Glomerular visceral epithelial cell (primary cell): ENCODE measurements around the gene LCN2.
A peak's percentile ranks its signal among the peaks of the same experiment; 100 is the strongest.
"Not testable (repeated sequence)": the region's sequence is repeated elsewhere in the genome, so short reads cannot be mapped to it uniquely, and the experiment has no call there.

Experiments
- DNase-seq: peaks from one replicate; pipeline ENCODE4 v3.0.0-alpha.2; 2016; ENCODE audit errors: extremely low spot score

The LCN2 gene

DNA sequence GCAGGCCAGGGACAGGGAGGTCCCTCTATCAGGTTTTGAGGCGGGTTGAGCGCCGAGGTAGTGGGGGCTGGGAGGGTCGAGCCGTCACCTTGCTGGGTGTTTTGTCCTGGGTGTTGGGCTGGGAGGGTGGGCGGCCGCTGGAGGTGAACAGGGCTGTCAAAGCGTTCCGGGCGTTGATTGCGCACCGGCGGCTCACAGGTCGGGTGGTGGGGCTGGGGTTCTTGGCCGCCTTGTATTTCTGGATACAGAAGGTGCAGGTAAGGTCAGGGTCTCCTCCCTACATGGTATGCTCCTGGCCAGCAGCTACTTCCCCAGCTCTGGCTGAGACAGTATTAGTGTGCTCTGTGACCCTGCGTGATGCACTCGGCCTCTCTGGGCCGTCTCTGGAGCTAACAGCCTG is 16.9 kb downstream of the LCN2 start:
- DNase-seq: no peak

DNA sequence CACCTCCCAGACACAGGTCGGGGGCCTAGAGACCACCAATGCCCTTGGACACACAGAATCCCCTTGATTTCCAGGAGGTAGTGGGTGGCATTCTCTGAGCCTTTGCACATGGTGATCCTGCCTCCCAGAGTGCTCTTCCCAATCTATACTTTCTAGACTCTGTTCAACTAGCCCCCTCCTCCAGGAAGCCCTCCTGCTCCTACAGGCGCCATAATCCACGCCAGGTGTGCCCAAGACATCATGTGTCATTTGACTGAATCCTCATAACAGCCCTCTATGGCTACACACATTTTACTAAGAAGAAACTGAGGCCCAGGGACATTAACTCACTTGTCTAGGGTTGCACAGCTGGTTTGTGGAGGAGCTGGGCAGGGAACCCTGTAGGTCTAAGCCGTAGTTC is 18.0 kb downstream of the LCN2 start:
- no peak for DNase-seq

DNA sequence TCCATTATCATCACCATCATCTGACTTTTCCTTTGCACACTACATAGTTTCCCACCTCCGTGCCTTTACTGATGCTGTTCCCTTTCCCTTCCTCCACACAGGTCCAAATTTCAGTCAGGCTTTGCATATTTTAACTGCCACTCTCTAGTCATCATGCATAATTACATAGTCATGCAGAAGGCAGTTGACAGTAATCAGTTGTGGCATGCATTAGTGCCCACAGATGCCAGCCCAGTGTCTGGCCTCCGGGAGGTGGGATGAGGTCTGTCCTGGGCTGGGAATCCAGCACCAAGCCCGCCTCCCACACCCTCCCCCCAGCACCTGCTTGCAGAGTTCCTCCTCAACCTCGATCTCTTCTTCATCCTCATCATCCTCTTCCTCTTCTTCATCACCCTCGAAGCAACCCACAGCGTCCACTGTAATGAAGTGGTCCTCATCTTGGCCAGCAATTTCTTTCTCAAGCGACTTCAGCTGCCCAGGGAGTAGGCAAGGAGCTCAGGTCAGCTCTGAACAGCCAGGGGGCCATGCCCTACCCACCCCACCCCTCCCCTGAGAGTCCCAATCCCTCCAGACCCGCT is 19.6 kb downstream of the LCN2 start:
- DNase-seq: no peak

DNA sequence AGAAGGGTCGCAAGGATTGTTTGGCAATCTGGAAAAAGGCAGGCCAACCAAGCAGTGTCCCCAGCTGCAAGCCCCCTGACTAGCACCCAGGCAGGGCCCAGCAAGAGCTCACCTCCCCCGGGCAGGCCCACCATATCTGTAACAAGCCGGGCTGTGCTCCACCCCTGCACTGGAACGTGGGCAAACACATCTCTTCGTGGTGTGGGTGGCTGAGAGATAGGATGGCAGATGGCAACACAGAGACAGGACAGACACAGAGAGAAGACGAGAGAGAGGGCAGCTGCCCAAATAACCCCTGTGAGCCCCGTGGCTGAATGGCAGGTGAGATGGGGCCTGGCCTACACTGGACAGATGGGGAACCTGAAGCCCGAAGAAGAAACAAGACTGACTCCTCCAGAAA is 20.2 kb downstream of the LCN2 start:
- DNase-seq: no peak

DNA sequence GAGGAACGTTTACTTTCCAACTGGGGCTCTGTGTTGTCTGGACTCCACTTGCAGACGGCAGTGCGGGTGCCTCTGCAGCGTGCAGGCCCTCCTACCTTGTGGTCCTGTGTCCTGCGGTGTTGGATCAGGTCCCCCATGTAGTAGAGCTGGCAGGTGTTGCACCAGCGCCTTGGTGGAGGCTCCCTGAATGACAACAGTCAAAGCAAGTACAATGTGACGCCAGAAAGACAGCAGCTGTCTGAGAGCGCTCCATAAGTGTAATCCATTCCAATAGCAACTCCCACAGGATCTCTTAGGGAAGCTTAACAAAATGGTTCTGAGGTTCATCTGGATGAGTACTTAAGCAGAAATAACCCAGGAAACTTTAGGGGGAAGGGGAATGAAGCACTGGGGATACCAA is 20.7 kb downstream of the LCN2 start:
- no peak for DNase-seq

DNA sequence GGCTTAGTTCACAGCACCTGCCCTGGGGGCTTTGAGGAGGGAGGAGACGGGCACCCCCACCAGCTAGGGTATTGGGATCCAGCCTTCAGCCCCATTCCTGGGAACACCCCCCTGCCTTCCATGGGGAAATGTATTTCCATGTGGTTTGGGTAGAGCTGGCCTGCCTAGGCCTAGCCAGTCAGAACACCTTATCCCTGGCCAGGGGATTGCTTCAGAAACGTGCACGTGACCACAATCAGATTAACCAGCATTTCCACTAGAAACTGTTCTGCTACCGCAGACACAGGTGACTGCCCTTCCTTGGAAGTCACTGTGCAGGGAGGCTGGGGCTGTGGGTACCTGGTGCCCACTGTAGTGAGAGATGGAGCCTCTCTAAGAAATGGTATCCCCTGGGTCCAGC is 24.8 kb downstream of the LCN2 start:
- DNase-seq: no peak

DNA sequence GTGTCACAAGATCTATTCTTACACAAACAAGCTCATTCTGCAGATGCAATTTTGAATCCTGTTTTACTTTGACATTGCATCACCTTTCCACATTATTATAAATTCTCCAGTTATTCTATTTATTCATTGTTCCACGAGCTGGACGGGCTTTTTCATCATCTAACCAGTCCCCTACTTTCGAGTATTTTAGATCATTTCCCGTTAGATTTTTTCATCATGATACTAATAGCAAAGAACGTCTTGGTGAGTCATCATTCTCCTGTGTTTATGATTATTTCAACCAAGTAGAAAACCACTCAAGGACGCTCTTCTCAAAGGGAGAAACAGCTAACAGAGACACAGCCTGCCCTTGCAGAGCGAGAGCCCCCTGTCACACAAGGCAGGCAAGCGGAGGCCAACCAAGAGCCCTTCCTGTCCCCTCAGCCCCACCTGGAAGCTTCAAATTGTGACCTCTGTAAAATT is 25.9 kb downstream of the LCN2 start:
- no peak for DNase-seq

DNA sequence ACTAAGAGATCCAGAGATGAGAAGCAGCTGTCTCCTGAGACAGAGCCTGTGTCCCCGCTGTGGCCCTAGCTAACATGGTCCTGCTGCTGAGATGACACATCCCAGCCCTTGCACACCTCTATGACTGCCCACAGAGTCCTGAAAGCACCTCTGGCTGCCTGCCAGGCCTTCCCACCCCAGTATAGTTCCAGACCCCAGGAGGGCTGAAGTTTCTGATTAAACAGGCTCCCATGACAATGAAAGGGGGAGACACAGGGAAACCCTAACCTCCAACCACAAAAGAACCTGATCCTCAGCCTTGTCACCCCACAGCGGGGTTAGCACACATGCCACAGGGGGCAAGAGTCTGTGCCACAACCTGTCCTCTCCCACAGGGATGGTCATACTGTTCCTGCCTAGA is 26.5 kb downstream of the LCN2 start:
- peak; percentile 53 for DNase-seq

DNA sequence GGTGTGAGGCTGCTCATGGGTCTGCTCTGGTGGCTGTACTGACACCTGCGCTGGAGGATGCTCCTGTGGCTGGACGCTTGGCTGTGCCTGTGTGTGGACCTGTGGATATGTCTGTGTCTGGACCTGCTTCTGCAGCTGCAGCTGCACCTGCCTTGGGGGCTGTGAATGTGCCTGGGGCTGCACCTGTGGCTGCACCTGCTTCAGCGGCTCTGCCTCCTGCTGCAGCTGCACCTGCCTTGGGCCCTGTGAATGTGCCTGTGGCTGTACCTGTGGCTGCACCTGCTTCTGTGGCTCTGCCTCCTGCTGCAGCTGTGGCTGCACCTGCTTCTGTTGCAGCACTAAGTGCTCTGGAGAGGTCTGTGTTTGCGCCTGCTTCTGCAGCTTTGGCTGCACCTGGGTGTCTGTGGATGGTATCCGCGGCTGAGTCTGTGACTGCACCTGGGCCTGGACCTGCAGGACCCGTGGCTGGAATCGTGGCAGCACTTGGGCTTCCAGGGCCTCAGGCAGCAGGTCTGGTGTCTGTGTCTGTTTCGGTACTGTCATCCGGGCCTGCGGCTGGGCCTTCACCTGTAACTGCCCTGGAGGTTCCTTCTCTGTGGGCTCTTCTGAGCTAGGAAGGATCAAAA is 29.7 kb downstream of the LCN2 start:
- no peak for DNase-seq

DNA sequence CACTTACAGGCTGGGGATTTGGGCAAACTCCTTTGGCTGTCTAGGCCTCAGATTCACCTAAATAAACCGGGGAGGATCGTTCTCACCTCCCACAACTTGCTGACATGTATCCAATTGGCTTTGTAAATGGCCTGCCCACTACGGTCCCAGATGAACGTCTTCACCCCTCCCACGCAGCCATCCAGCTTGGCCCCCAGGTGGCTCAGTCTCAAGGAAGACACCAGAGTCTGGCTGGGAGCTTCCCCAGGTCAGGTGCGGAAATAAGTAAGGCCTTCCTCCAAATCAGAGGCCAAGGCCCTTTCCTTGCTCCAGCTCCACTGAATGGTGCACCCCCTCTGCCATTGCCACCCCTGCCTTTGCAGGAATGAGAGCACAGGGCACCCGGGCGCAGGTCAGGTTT is 30.7 kb downstream of the LCN2 start:
- DNase-seq: no peak

DNA sequence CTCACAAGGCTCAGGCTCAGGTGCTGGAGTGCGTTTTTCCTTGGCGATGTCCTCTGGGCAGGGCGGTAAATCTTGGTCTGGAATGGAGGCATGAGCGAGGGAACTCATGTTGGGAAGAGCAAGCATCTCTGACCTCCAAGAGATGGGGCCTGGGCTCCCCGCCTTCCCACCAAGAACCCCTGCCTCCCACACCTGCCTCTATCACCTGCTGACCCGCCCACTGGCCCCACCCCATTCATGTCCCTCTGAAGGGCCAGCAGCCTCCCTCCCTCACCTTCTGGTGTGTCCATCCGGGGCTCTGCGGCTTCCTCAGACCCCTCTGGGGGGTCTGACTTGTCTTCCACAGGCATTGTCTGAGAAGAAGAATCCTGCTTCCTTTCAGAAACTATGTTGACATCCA is 31.2 kb downstream of the LCN2 start:
- no peak for DNase-seq

DNA sequence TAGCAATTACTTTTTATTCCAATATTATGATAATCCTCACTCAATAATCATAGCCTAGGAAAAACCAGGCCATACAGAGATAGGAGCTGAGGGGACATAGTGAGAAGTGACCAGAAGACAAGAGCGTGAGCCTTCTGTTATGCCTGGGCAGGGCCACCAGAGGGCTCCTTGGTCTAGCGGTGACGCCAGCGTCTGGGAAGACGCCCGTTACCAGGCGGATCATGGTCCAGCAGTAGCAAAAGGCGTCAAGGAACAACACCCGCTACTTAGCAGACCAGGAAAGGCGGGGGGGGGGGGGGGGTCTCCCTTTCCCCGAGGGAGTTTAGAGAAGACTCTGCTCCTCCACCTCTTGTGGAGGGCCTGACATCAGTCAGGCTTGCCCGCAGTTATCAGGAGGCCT is 32.2 kb downstream of the LCN2 start:
- DNase-seq: not testable (repeated sequence)

DNA sequence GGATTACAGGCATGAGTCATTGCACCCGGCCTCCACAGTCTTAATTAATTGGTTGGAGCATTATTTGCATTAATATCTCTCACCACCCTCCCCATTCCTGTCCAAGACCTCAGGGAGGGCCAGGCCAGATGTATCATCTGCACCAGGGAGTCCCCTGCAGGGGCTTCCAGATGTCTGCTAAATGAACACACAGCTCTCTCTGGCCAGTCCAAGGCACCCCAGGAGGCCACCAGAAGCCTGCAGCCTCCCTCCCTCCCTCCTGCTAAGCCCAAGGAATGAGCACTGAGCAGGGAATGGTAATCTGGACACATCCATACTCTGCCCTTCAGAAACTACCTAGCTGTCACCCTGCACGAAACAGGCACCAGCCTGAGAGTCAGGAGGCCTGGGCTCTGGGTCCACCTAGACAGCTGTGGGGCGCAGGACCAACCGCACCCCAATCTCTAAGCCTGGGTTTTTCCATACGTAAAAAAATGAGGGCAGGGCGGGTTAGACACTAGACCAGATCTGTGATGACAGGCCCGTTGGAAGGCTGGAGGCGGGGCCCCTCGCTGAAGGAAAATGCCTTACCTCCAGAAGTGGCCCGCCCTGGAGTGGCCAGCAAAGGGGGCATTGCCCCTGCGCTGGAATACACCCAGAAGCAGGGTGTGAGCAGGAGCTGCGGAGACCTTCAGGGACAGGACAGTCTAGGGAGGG is 33.8 kb downstream of the LCN2 start:
- DNase-seq: no peak

DNA sequence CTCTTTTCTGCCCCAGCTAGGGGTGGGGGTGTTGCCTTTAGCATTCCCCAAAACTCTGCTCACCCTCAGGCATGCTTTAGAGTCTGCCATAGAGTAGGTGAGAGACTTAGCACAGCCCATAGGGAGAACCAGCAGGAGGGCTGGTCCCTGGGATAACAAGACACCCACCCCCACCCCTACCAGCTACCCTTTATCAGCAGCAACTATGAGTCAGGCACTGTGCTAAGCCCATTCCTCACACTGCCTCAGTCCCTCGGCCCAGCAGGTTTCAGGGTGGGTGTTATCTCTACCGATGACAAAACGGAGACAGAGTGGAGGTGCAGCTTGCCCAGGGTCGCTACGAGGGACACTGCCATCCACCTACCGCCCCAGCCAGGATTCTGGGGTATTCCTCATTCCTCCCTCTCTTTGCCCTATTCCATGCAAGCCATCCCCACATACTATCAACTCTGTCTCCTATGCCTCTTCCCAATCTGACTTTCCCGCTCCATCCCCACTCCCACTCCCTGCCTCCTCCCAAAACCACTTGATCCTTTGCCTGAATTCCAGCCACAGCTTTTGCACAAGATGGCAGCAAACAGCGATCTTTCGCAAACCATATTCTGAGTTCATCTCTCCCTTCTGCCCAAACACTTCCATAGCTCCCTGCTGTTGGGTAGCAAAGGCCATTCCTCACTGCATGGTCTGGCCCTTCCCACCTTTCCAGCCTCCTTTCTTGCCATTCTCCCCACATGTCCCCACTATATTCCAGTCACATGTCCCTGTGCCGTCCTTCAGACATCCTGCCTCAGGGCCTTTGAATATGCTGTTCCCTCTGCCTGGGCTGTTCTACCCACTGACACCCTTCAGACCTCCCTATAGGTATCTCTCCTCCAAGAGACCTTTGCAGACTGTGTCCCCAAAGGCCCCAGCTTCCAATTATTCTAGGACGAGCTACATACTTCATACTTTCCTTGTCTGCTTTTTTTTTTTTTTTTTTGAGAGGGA is 37.0 kb downstream of the LCN2 start:
- no peak for DNase-seq

DNA sequence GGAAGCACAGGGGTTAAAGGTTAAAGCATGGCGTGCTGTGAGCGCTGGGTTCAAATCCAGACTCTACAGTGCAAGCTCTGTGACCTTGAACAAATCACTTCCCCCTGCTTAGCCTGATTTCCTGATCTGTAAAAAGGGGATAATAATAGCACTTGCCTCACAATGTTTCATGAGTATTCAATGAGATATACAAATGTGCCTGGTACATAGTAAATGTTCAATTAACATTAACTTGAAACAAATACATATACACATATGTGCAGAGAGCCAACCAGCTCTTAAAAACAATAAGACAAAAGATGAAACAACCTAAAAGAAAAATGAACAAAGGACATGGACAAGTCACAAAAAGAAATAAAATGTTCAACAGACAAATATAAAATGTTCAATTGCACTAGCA is 38.1 kb downstream of the LCN2 start:
- no peak for DNase-seq

DNA sequence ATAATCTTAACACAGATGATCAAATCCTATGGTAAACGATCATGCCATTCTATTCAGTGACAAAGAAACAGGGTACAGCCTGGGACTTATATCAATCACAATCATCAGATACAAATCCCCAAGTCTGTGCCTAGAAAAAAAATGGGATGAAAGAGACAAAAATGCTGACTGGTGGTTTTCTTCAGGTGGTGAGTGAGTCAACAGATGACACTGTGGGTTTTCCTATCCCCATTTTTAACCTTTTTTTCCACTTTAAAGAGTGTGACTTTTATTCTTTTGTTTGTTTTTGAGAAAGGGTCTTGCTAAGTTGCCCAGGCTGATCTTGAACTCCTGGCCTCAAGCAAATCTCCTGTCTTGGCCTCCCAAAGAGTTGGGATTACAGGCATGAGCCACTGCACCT is 39.0 kb downstream of the LCN2 start:
- DNase-seq: no peak

DNA sequence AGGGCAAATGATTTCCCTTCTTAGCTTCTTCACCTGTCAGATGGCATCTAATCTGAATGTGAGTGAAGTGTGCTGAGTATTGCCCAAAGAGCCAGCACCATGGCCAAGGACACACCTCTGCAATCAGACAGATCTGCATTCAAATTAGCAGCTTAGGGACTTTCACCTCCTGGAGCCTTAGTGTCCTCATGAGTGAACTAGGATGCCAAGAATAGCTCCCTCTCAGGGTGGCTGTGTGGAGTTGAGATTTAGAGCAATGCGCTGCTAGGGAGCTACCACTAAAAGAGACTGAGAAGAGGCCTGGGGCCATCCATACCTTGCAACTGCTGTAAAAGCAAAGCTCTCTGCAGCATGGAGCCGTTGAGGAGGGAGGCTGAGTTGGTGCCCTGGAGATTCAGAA is 40.8 kb downstream of the LCN2 start:
- no peak for DNase-seq

DNA sequence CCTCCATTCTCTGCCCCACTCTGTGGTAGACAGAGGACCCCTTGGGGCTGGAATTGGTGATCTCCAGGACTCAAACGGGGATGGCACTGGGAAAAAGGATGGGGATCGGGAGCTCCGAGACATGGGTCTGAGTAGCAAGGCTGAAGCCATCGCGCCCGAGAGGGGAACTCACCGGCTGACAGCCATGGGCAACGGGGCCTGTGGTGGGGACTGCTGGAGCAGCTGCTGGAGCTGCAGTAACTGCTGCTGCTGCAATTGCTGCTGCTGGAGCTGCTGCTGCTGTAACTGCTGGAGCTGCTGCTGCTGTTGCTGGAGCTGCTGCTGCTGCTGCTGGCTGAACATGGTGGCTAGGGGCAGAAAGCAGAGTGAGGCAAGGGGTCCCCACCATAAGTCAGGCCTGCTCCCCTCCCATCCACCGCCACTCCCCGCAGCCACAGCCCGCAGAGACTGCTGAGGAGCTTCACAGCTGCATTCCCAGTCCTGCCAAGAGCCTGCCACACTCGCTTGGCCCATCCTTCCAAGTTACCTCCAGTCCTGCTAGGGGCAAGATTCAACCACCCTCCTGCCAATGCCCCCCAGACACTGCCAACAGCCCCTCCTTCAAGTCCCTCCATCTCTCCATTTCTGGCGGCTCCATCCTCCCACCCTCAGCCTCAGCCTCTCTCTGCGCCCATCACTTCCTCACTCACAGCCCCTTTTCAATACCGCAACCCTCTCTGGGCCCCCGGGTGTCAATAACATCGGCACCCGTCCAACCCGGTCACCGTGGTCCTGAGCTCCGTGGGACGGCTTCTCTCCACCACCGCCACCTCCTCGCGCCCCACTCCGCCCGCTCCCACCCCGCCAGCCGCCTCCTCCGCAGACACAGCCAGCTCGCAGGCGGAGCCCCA is 41.5 kb downstream of the LCN2 start:
- DNase-seq: no peak

DNA sequence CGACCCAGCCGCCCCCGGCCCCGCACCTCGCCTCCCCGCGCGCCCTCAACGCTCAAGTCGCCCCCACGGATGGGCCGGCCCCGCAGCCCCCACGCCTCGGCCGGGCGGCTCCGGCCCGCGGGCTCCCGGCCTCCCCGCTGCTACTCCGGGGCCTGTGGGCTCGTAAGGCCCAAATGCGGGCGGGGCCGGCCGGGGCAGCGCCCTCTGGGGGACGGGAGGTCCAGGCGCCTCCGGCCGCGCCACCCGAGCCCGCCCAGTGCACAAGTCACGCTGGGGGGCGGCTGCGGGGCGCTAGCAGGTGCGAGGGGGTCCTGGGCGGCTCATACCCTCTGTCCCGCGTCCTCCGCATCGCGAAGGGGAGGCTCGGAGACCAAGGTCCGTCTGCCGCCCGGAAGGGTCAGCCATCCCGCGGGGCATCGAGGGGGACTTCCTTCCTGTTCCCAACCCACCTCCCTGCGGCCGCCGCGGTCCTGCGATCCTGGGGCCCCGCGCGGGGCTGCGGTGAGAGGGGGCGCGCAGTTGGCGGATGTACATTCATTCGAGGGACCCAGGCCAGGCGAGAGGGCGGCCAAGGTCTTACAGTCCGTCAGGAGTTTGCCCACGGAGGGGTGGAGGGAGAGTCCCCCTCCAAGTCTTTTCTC is 42.3 kb downstream of the LCN2 start, which contains the start of gene CIZ1:
Gene CIZ1, minus strand, starts transcription at position 167 of the 641 bp plus-strand sequence. CDS start 715 bp downstream, outside the sequence.
- DNase-seq: peak; percentile 83

DNA sequence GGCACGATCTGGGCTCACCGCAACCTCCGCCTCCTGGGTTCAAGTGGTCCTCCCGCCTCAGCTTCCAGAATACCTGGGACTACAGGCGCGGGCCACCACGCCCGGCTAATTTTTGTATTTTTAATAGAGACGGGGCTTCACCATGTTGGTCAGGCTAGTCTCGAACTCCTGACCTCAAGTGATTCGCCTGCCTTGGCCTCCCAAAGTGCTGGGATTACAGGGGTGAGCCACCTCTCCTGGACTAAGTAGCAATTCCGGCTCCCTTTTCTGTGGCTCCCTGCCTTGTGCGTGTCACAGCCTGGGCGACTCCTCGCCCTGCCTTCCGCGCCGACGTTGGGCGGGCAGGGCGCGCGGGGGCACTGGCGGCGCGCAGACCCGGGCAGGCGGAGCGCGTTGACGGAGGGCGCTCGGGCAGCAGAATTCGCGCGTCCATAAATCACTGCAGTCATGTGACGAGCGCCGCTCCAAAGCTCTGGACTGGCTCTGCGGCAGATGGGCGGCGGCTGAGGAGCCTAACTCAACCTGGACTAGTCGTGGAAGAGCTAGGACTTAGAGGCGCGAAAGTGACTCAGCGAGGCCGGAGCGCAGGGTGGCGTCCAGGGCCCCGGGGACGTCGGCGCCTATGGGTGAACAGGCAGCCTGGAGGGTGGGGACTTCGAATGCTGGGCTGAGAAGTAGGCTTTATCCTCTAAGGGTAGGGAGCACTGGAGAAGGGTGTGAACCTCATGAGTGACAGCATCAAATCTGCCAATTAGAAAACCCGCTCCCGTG is 43.5 kb downstream of the LCN2 start:
- peak; percentile 97 for DNase-seq
